Rectal smooth muscle tissue (tissue), 1 donor: ENCODE data around the gene MYH13.

Source experiments
- H3K27ac ChIP-seq: one replicate; pipeline ENCODE4 v1.7.0; 2013; ENCODE audit warnings: low read depth, low read length, inconsistent platforms
- H3K27me3 ChIP-seq: one replicate; pipeline ENCODE4 v1.7.0; 2013; ENCODE audit warnings: low read length; ENCODE audit not compliant: control insufficient read depth, insufficient read depth
- H3K36me3 ChIP-seq: one replicate; pipeline ENCODE4 v1.7.0; 2013; ENCODE audit warnings: low read length; ENCODE audit not compliant: control insufficient read depth, insufficient read depth
- H3K4me1 ChIP-seq: one replicate; pipeline ENCODE4 v1.7.0; 2013; ENCODE audit warnings: low read length; ENCODE audit not compliant: control insufficient read depth, insufficient read depth
- H3K4me3 ChIP-seq: one replicate; pipeline ENCODE4 v1.7.0; 2013; ENCODE audit warnings: low read length
- H3K9ac ChIP-seq: one replicate; pipeline ENCODE4 v1.7.0; 2013; ENCODE audit warnings: low read length

The MYH13 gene

DNA sequence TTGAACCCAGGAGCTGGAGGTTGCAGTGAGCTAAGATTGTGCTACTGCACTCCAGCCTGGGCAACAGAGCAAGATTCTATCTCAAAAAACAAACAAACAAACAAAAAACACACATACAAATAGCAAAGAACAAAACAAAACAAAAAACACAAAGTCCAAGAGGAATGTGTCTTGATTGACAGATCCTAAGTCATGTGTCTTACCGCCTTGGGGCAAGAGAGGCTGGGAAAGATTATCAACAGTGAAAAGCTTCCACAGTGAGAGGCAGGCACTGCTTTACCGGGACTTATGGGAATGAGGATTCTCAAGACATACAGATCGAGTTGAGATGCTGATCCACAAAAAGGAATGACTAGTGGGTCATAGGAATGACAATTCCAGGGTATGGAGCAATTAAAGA lies 111.7 kb downstream of the MYH13 start:
- no peaks in the 10 kb centered on the region for H3K27me3 ChIP-seq
- H3K36me3 ChIP-seq = no peaks in the 10 kb centered on the region
- no peak overlapping the region for H3K9ac ChIP-seq
- H3K27ac ChIP-seq = no peak overlapping the region
- no peaks in the 10 kb centered on the region for H3K4me1 ChIP-seq
- no peak overlapping the region for H3K4me3 ChIP-seq

- Histone ChIP-seq H3K27me3 (no peaks in the 10 kb centered on the region), H3K4me1 (no peaks in the 10 kb centered on the region), H3K36me3 (no peaks in the 10 kb centered on the region), H3K9ac (no peak overlapping the region), H3K4me3 (no peak overlapping the region), H3K27ac (no peak overlapping the region)
Measured at GRCh38 chr17:10251212-10251948, 121.4 kb downstream of the MYH13 start.
